SKM-1 (cell line): ENCODE results near the gene SRP68.
"Not testable (repeated sequence)": the region's sequence is repeated elsewhere in the genome, so short reads cannot be mapped to it uniquely, and the experiment has no call there.

Experiments
- DNase-seq: peaks from one replicate; lab custom pipeline; 2025; ENCODE audit not compliant: unreplicated experiment; lab: John Stamatoyannopoulos, UW

The SRP68 gene

GRCh38 chr17:76089680-76090516, 17.6 kb upstream of the SRP68 start:
- DNase-seq = no peak

GRCh38 chr17:76088868-76089576, 16.7 kb upstream of the SRP68 start:
- DNase-seq = no peak

GRCh38 chr17:76088041-76088867, 15.9 kb upstream of the SRP68 start:
- DNase-seq = no peak

- no peak for DNase-seq
Observed at GRCh38 chr17:76087531-76087930, 15.2 kb upstream of the SRP68 start.

- DNase-seq = no peak
Observed at GRCh38 chr17:76086384-76086783, 14.1 kb upstream of the SRP68 start.

- DNase-seq = no peak
Observed at GRCh38 chr17:76085731-76086366, 13.5 kb upstream of the SRP68 start.

- no peak for DNase-seq
Observed at GRCh38 chr17:76085066-76085730, 12.9 kb upstream of the SRP68 start.

GRCh38 chr17:76083536-76084182, 11.3 kb upstream of the SRP68 start:
- no peak for DNase-seq

- DNase-seq = no peak
Observed at GRCh38 chr17:76082326-76083251, 10.3 kb upstream of the SRP68 start.

- DNase-seq = no peak
Observed at GRCh38 chr17:76081295-76082210, 9.2 kb upstream of the SRP68 start.

GRCh38 chr17:76080768-76081287, 8.5 kb upstream of the SRP68 start:
- DNase-seq = no peak

- no peak for DNase-seq
Observed at GRCh38 chr17:76079956-76080767, 7.8 kb upstream of the SRP68 start.

- DNase-seq = no peak
Observed at GRCh38 chr17:76079535-76079955, 7.2 kb upstream of the SRP68 start.

- DNase-seq = no peak
Observed at GRCh38 chr17:76078860-76079534, 6.7 kb upstream of the SRP68 start, which contains the start of gene ZACN. Gene ZACN (plus strand): TSS chr17:76079182. CDS start chr17:76079265, 83 bp downstream.

GRCh38 chr17:76078370-76078769, 6.1 kb upstream of the SRP68 start:
- DNase-seq = not testable (repeated sequence)

GRCh38 chr17:76077584-76078110, 5.3 kb upstream of the SRP68 start:
- no peak for DNase-seq
